ENCODE data around the gene C14orf132. TPM values are rescaled to one million over a fixed set of nuclear protein-coding genes. Genes with fewer than 3 reads are reported as not detected.

C14orf132 gene
- total RNA-seq, 3 donors from 2014 or later = 6.6 to 13.3 (median 10.8) TPM

DNA sequence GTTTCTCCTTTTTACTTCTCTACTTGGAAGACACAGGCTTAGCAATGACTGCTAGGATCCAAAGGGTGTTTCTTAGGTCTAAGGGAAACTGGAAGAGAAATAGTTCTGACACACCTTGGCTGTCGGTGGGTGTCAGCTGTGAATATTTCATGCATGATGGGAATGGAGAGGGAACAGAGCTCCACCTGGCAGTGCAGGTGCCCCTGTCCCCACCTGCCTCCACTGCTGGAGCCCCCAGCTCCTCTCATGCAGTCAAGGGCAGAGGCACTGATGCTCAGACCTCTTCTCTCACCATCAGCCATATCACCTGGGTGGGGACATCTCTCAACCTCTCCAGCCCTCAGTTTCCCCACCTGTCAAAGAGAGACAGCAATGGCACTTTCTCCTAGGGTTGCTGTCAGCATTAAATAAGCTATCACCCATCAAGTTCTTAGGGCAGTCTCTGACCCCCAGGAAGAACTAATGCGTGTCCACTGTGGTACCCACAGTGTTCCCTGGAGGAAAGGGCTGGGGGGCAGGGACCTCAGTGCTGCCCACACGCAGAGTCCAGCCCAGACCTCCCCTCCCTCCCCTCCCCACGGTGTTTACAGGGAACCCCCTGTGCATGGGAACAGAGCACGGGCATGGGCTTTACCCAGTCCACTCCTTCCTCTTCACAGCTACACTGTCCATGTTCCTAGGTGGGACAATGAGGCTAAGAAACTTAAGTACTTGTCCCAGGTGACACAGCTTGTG, 69.1 kb downstream of the C14orf132 start:
- no peaks in the 10 kb centered on the region for H3K36me3 ChIP-seq
- no peak for DNase-seq (ENCODE audit: low spot score in 2 of 2)
- peaks cover 0 to 4% of the 10 kb centered on the region in 2 donors for H3K27me3 ChIP-seq
- TF ChIP-seq POLR2AphosphoS5 (IDR thresholded peaks at IDR 0.05) (no peak), CTCF (IDR thresholded peaks at IDR 0.05) (no peak), POLR2A (IDR thresholded peaks at IDR 0.05) (no peak)
- H3K4me1 ChIP-seq = peaks cover 0 to 2% of the 10 kb centered on the region in 2 donors
- intact Hi-C loops (cut with DNase I; ENCODE audit: low total_unique reads) = loop anchor here (10.0 kb wide), 1 partner anchor 167 kb away; no protein-coding TSS in a partner anchor
- no peak overlapping the region for H3K4me3 ChIP-seq
- no peaks in the 10 kb centered on the region for H3K9me3 ChIP-seq
- no peak overlapping the region for H3K27ac ChIP-seq

- TF ChIP-seq POLR2A (IDR thresholded peaks at IDR 0.05) (no peak), CTCF (IDR thresholded peaks at IDR 0.05) (no peak), POLR2AphosphoS5 (IDR thresholded peaks at IDR 0.05) (no peak)
- intact Hi-C loops (cut with DNase I; ENCODE audit: low total_unique reads) = loop anchor here (10.0 kb wide), 1 partner anchor 166 kb away; no protein-coding TSS in a partner anchor
- Histone ChIP-seq H3K4me3 (no peak overlapping the region), H3K27ac (no peak overlapping the region), H3K36me3 (no peaks in the 10 kb centered on the region), H3K9me3 (no peaks in the 10 kb centered on the region), H3K27me3 (peaks cover 0 to 4% of the 10 kb centered on the region in 2 donors), H3K4me1 (peaks cover 0 to 2% of the 10 kb centered on the region in 2 donors)
- no peak for DNase-seq (ENCODE audit: low spot score in 2 of 2)
These were observed 69.7 kb downstream of the C14orf132 start for GRCh38 chr14:96108911-96109310.

DNA sequence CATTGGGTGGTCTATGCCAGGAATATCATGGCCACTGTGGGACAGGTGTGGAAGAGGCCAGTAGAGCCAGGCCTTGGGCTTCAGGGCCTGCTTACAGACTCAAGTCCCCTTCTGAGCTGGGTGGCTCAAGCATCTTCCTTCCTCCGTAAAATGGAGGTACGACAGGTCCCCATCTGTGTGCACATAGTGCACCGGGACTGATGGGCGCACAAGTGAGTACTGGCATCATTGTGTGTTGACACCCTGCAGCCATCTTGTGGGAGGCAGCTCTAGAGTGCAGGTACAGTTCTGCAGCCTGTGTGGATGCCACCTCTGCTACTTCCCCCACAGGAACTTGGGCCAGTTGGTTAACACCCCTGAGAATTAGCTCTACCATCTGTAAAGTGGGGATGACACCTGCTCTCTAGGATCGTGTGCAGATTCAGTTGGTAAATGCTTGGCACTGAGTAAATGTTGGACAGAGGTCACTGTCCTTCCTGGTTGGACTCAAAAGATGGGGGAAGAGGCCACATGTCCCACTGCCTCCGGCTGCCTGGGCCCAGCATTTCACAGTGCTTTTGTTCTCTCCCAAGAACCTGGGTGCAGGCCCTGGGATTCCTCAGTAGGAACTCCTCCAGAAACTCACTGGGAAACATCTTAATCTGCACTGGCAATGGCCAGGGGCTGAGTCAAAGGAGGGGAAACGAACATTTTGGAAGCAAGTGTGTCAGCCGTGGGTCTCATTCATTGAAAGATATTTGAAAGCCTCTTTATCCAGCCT, 70.6 kb downstream of the C14orf132 start:
- DNase-seq (ENCODE audit: low spot score in 2 of 2) = no peak
- Histone ChIP-seq H3K27ac (no peak overlapping the region), H3K27me3 (peaks cover 0 to 4% of the 10 kb centered on the region in 2 donors), H3K9me3 (no peaks in the 10 kb centered on the region), H3K4me1 (peaks cover 0 to 2% of the 10 kb centered on the region in 2 donors), H3K36me3 (no peaks in the 10 kb centered on the region), H3K4me3 (no peak overlapping the region)
- TF ChIP-seq POLR2AphosphoS5 (IDR thresholded peaks at IDR 0.05) (no peak), CTCF (IDR thresholded peaks at IDR 0.05) (no peak), POLR2A (IDR thresholded peaks at IDR 0.05) (no peak)
- intact Hi-C loops (cut with DNase I; ENCODE audit: low total_unique reads) = loop anchor here (10.0 kb wide), 1 partner anchor 165 kb away; no protein-coding TSS in a partner anchor

DNA sequence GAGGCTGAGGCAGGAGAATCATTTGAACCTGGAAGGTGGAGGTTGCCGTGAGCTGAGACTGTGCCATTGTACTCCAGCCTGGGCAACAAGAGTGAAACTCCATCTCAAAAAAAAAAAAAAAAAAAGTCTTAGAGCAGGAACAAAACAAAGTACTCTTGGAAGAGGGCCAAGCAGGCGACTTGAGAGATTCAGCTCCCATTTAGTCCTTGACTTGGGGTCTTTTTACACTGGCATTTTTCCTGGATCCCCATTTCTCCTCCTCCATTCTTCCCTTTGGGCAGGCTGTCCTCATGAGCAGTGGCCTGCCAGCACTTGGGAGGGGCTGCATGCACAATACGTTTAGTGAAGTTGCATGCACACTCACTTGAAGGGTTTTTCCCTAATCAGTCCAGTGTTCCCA, 72.9 kb downstream of the C14orf132 start:
- no peak for DNase-seq (ENCODE audit: low spot score in 2 of 2)
- no peak overlapping the region for H3K27ac ChIP-seq
- TF ChIP-seq CTCF (IDR thresholded peaks at IDR 0.05) (no peak), POLR2A (IDR thresholded peaks at IDR 0.05) (no peak), POLR2AphosphoS5 (IDR thresholded peaks at IDR 0.05) (no peak)
- H3K4me1 ChIP-seq = peaks cover 0 to 3% of the 10 kb centered on the region in 2 donors
- H3K27me3 ChIP-seq = peaks cover 0 to 4% of the 10 kb centered on the region in 2 donors
- H3K4me3 ChIP-seq = no peak overlapping the region
- H3K9me3 ChIP-seq = no peaks in the 10 kb centered on the region
- H3K36me3 ChIP-seq = no peaks in the 10 kb centered on the region
- intact Hi-C loops (cut with DNase I; ENCODE audit: low total_unique reads) = no loop called here

DNA sequence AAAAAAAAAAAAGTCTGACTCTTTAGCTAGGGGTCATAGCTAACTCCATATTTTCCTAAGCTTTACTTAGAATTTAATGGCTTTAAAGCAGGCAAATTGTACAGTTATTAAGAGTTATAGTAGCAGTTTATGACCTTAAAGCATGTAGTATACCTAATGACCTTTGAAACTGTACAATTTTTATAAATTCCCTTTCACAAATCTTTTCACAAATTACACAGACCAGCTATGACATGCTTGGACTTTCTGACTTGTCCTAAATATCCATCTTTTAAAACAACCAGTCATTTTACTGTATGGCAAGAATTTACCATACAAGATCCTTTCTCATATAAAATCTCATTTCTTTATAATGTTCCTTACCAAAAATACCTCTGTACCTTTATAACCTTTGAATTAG, 74.8 kb downstream of the C14orf132 start:
- Histone ChIP-seq H3K4me1 (peaks cover 0 to 4% of the 10 kb centered on the region in 2 donors), H3K27ac (no peak overlapping the region), H3K4me3 (no peak overlapping the region), H3K27me3 (no peaks in the 10 kb centered on the region), H3K36me3 (no peaks in the 10 kb centered on the region), H3K9me3 (peaks cover 0 to 4% of the 10 kb centered on the region in 2 donors)
- DNase-seq (ENCODE audit: low spot score in 2 of 2) = no peak
- no peak for TF ChIP-seq POLR2A (IDR thresholded peaks at IDR 0.05)
- TF ChIP-seq CTCF (IDR thresholded peaks at IDR 0.05) = no peak
- no peak for TF ChIP-seq POLR2AphosphoS5 (IDR thresholded peaks at IDR 0.05)
- intact Hi-C loops (cut with DNase I; ENCODE audit: low total_unique reads) = no loop called here
